ENCODE results near the gene RBP5.

Gene RBP5

GRCh38 chr12:7099290-7099996 is 29.2 kb downstream of the RBP5 start:
- DNase-seq = no peak

- no peak for DNase-seq
Observed at GRCh38 chr12:7096979-7097378, 31.7 kb downstream of the RBP5 start.

- no peak for DNase-seq
Observed at GRCh38 chr12:7096006-7096932, 32.4 kb downstream of the RBP5 start.

- no peak for DNase-seq
Observed at GRCh38 chr12:7093892-7094291, 34.8 kb downstream of the RBP5 start.

GRCh38 chr12:7093486-7093885 is 35.2 kb downstream of the RBP5 start:
- no peak for DNase-seq

- DNase-seq = no peak
Observed at GRCh38 chr12:7092986-7093460, 35.7 kb downstream of the RBP5 start.

- no peak for DNase-seq
Observed at GRCh38 chr12:7092229-7092985, 36.3 kb downstream of the RBP5 start, which contains the start of gene C1R. C1R (minus strand) TSS chr12:7092445; CDS start chr12:7092388, 57 bp downstream.

GRCh38 chr12:7091660-7092228 is 36.9 kb downstream of the RBP5 start:
- no peak for DNase-seq

- DNase-seq = no peak
Observed at GRCh38 chr12:7091171-7091570, 37.5 kb downstream of the RBP5 start.

- no peak for DNase-seq
Observed at GRCh38 chr12:7090222-7090998, 38.3 kb downstream of the RBP5 start.

GRCh38 chr12:7089196-7089871 is 39.4 kb downstream of the RBP5 start:
- no peak for DNase-seq

GRCh38 chr12:7083125-7083524 is 45.6 kb downstream of the RBP5 start:
- DNase-seq = no peak

- DNase-seq = no peak
Observed at GRCh38 chr12:7081037-7081436, 47.7 kb downstream of the RBP5 start.

GRCh38 chr12:7079826-7080125 is 48.9 kb downstream of the RBP5 start:
- no peak for DNase-seq

- DNase-seq = no peak
Observed at GRCh38 chr12:7078163-7078562, 50.5 kb downstream of the RBP5 start.

- DNase-seq = no peak
Observed at GRCh38 chr12:7076493-7076892, 52.2 kb downstream of the RBP5 start.

GRCh38 chr12:7075939-7076338 is 52.8 kb downstream of the RBP5 start:
- DNase-seq = no peak

GRCh38 chr12:7075518-7075917 is 53.2 kb downstream of the RBP5 start:
- no peak for DNase-seq

- DNase-seq = no peak
Observed at GRCh38 chr12:7073946-7074345, 54.7 kb downstream of the RBP5 start.
